K562 (cell line): Measurements from ENCODE around the gene WDR90. TPM values are rescaled to one million over a fixed set of nuclear protein-coding genes. Genes with fewer than 3 reads are reported as not detected.
A peak's percentile ranks its signal among the peaks of the same experiment; 100 is the strongest.

Source experiments
- ADNP ChIP-seq: fragments of 200-800 bp; sonication (Bioruptor generic); IDR thresholded peaks from 2 replicates; pipeline ENCODE4 v1.6.1; 2016; ENCODE audit warnings: missing genetic modification characterization, missing compliant biosample characterization
- BCL6 ChIP-seq: fragments of 250-450 bp; sonication (Bioruptor Pico); IDR thresholded peaks from 2 replicates; pipeline ENCODE4 v1.4.0; 2020
- CSDE1 ChIP-seq, 2 experiments: fragments of 450-650 bp; IDR thresholded peaks; 2 replicates each; pipeline ENCODE4 v1.6.1; 2016; ENCODE audit warnings: mild to moderate bottlenecking in 1 of 2
- FOS ChIP-seq: IDR thresholded peaks from 3 replicates; pipeline ENCODE4 v1.6.1; 2011; ENCODE audit not compliant: insufficient read length; ENCODE audit errors: extremely low read depth
- HDAC6 ChIP-seq: IDR thresholded peaks from 2 replicates; pipeline ENCODE4 v1.6.1; 2012; ENCODE audit warnings: low read depth, mild to moderate bottlenecking, control low read depth, inconsistent platforms, low read length, moderate library complexity
- LCOR ChIP-seq: sonication (generic); formaldehyde crosslinking; IDR thresholded peaks from 2 replicates; pipeline ENCODE4 v1.8.0; 2022; ENCODE audit warnings: mild to moderate bottlenecking, missing genetic modification reagents
- MYBL2 ChIP-seq, 2 experiments: fragments of 450-650 bp in 1 of 2; sonication (generic) in 1 of 2; formaldehyde crosslinking in 1 of 2; IDR thresholded peaks; 2 replicates each; pipeline versions ENCODE4 v1.6.1 to v1.8.1; 2017 to 2022; ENCODE audit warnings: borderline replicate concordance in 1 of 2, inconsistent platforms in 1 of 2, low read depth in 1 of 2, mild to moderate bottlenecking in 1 of 2, missing genetic modification reagents in 1 of 2, moderate library complexity in 1 of 2
- NFATC3 ChIP-seq: fragments of 450-650 bp; IDR thresholded peaks from 2 replicates; pipeline ENCODE4 v1.6.1; 2017; ENCODE audit warnings: mild to moderate bottlenecking
- POLR3A ChIP-seq: IDR thresholded peaks from 2 replicates; pipeline ENCODE4 v1.6.1; 2011; ENCODE audit warnings: borderline replicate concordance, mild to moderate bottlenecking, moderate library complexity; ENCODE audit not compliant: insufficient read length, insufficient read depth; ENCODE audit errors: extremely low read depth
- RBM15 ChIP-seq: fragments of 200-400 bp; formaldehyde crosslinking; IDR thresholded peaks from 2 replicates; pipeline ENCODE4 v1.6.1; 2018; ENCODE audit warnings: mild to moderate bottlenecking, low read length, moderate library complexity; ENCODE audit not compliant: insufficient read depth
- RCOR1 ChIP-seq, 2 experiments: IDR thresholded peaks; 2 replicates each; pipeline ENCODE4 v1.6.1; 2012; ENCODE audit warnings: low read depth in 2 of 2, low read length in 2 of 2, borderline replicate concordance in 1 of 2, improper control_type of control experiment in 1 of 2
- RNF2 ChIP-seq: sonication (generic); IDR thresholded peaks from 2 replicates; pipeline ENCODE4 v1.6.1; 2016
- SMARCB1 ChIP-seq: IDR thresholded peaks from 2 replicates; pipeline ENCODE4 v1.6.1; 2011; ENCODE audit warnings: improper control_type of control experiment, low read depth; ENCODE audit not compliant: insufficient read length
- SPI1 ChIP-seq: IDR thresholded peaks from 2 replicates; pipeline ENCODE4 v1.6.1; 2011; ENCODE audit warnings: low read depth, low read length, control low read depth, borderline replicate concordance
- TAL1 ChIP-seq: fragments of 450-650 bp; IDR thresholded peaks from 2 replicates; pipeline ENCODE4 v1.6.1; 2016; ENCODE audit warnings: mild to moderate bottlenecking
- TFAM ChIP-seq: fragments of 250-450 bp; sonication (Bioruptor Pico); conservative IDR thresholded peaks from 2 replicates; pipeline ENCODE4 v1.5.0; 2021; ENCODE audit warnings: mild to moderate bottlenecking, moderate library complexity
- THRB ChIP-seq: fragments of 450-650 bp; formaldehyde crosslinking; conservative IDR thresholded peaks from 2 replicates; pipeline ENCODE4 v1.4.0; 2022; ENCODE audit warnings: mild to moderate bottlenecking, missing genetic modification characterization
- ZFP30 ChIP-seq: fragments of 250-450 bp; sonication (Bioruptor Pico); IDR thresholded peaks from 2 replicates; pipeline ENCODE4 v1.8.0; 2022; ENCODE audit warnings: moderate library complexity, mild to moderate bottlenecking, inconsistent platforms, borderline replicate concordance
- ZFX ChIP-seq: sonication (generic); formaldehyde crosslinking; IDR thresholded peaks from 2 replicates; pipeline ENCODE4 v1.8.0; 2022; ENCODE audit warnings: mild to moderate bottlenecking, missing genetic modification reagents, moderate library complexity
- ZKSCAN1 ChIP-seq: fragments of 150-350 bp; IDR thresholded peaks from 2 replicates; pipeline ENCODE4 v1.6.1; 2016; ENCODE audit warnings: low read depth, low read length
- ZNF263 ChIP-seq: sonication (generic); formaldehyde crosslinking; IDR thresholded peaks from 2 replicates; pipeline ENCODE4 v1.8.0; 2022; ENCODE audit warnings: mild to moderate bottlenecking, missing genetic modification reagents, borderline replicate concordance
- ZNF347 ChIP-seq: fragments of 450-650 bp; formaldehyde crosslinking; IDR thresholded peaks from 2 replicates; pipeline ENCODE4 v1.4.0; 2020; ENCODE audit warnings: low read depth, mild to moderate bottlenecking, moderate library complexity
- ZNF551 ChIP-seq: fragments of 250-450 bp; sonication (Bioruptor Pico); IDR thresholded peaks from 2 replicates; pipeline ENCODE4 v1.5.0; 2021; ENCODE audit warnings: mild to moderate bottlenecking, moderate library complexity
- polyA plus RNA-seq, 8 experiments: library from polyadenylated mRNA; depleted of rRNA in 4 of 8; stranded (reverse) in 5 of 8; unstranded in 3 of 8; fragments of >200 nt; fragmentation: Nextera tagmentation in 2 of 8; fragmentation: Illumina TruSeq in 1 of 8; extraction: Ambion mirVana in 2 of 8; extraction: Trizol in 1 of 8; gene quantifications; 2 replicates each; pipeline versions ENCODE4 v1.2.1 to v1.2.3, GENCODE V29; 2011 to 2014; ENCODE audit warnings: inconsistent platforms in 1 of 8, missing spikeins in 1 of 8
- total RNA-seq, 7 experiments: library from RNA; depleted of rRNA in 6 of 7; stranded (reverse); fragments of >200 nt in 6 of 7; fragmentation: Illumina TruSeq in 2 of 7; extraction: Trizol in 2 of 7; gene quantifications; 2 replicates each; pipeline versions ENCODE4 v1.2.1 to v1.2.3, GENCODE V29; 2011 to 2021; ENCODE audit warnings: low replicate concordance in 1 of 7
- TF ChIP-seq, protein P1 (sequence below): fragments of 450-650 bp; IDR thresholded peaks from 2 replicates; pipeline ENCODE4 v1.6.1; 2016
- TF ChIP-seq, protein P2 (sequence below): sonication (generic); formaldehyde crosslinking; IDR thresholded peaks from 2 replicates; pipeline ENCODE4 v1.8.0; 2022; ENCODE audit warnings: mild to moderate bottlenecking, missing genetic modification reagents

Gene WDR90
- total and polyA plus RNA-seq, 9 of the 15 experiments (the other 6 are each of a cell fraction or from before 2014, with no cell fraction given) = 0.44 to 12.6 (median 3.3) TPM

GRCh38 chr16:636206-637080, 12.7 kb upstream of the WDR90 start, which contains the start of gene METTL26 (continued):
- TF ChIP-seq HDAC6 (no peak; the same call in 1 of the 2 replicates), ADNP (no peak), MYBL2 (IDR thresholded peaks at IDR 0.05; ENCODE audit: low read depth) (no peak; the same call in 1 of the 2 replicates), MYBL2 (CRISPR knock-in tag; IDR thresholded peaks at IDR 0.05; ENCODE audit: borderline replicate concordance) (no peak), ZFP30 (CRISPR knock-in tag) (no peak), TAL1 (no peak), SMARCB1 (no peak), CSDE1 (IDR thresholded peaks at IDR 0.05) (peak in 1 of 2 experiments; percentile 80; a peak in 1 of 4 replicates), TFAM (CRISPR knock-in tag) (no peak), ZKSCAN1 (no peak; the same call in 1 of the 2 replicates), ZFX (CRISPR knock-in tag) (peak; percentile 55), ZNF347 (CRISPR knock-in tag) (no peak), RCOR1 (IDR thresholded peaks at IDR 0.05; ENCODE audit: borderline replicate concordance in 1 of 2, low read depth in 2 of 2, low read length in 2 of 2) (peak in 1 of 2 experiments; percentile 69; a peak in 2 of 4 replicates), RBM15 (no peak), BCL6 (no peak), SPI1 (0 out of 2 replicates have a peak, but pooled peaks have one; percentile 26), ZNF551 (no peak), RNF2 (peak; percentile 64), NFATC3 (no peak), FOS (no peak), THRB (CRISPR knock-in tag) (0 out of 2 replicates have a peak, but pooled peaks have one; percentile 57), POLR3A (peak; percentile 95), ZNF263 (CRISPR knock-in tag) (peak; percentile 49; the same call in 1 of the 2 replicates), LCOR (CRISPR knock-in tag) (peak; percentile 75; the same call in 1 of the 2 replicates)
- TF ChIP-seq, protein P1, sequence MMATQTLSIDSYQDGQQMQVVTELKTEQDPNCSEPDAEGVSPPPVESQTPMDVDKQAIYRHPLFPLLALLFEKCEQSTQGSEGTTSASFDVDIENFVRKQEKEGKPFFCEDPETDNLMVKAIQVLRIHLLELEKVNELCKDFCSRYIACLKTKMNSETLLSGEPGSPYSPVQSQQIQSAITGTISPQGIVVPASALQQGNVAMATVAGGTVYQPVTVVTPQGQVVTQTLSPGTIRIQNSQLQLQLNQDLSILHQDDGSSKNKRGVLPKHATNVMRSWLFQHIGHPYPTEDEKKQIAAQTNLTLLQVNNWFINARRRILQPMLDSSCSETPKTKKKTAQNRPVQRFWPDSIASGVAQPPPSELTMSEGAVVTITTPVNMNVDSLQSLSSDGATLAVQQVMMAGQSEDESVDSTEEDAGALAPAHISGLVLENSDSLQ = peak; percentile 40; the same call in 1 of the 2 replicates
- TF ChIP-seq, protein P2, sequence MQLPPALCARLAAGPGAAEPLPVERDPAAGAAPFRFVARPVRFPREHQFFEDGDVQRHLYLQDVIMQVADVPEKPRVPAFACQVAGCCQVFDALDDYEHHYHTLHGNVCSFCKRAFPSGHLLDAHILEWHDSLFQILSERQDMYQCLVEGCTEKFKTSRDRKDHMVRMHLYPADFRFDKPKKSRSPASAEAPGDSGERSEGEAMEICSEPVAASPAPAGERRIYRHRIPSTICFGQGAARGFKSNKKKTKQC (CRISPR knock-in tag) = peak; percentile 76; the same call in 1 of the 2 replicates
